PC-3 (cell line): ENCODE measurements around the gene SMYD2.

ENCODE experiments used
- EZH2 ChIP-seq: fragments of 300-600 bp; sonication (generic); IDR thresholded peaks from one replicate; pipeline ENCODE4 v1.6.1; 2017; ENCODE audit warnings: antibody characterized with exemption, mild to moderate bottlenecking, low read length; ENCODE audit not compliant: unreplicated experiment
- EZH2phosphoT487 ChIP-seq: fragments of 300-600 bp; sonication (generic); IDR thresholded peaks from 2 replicates; pipeline ENCODE4 v1.6.1; 2018; ENCODE audit warnings: mild to moderate bottlenecking, antibody characterized with exemption, low read length, borderline replicate concordance

- TF ChIP-seq EZH2phosphoT487 (no peak), EZH2 (no peak)
These were observed 40.9 kb downstream of the SMYD2 start for GRCh38 chr1:214321705-214322453.
